ENCODE measurements around the gene TGFB1I1.

TGFB1I1 gene

DNA sequence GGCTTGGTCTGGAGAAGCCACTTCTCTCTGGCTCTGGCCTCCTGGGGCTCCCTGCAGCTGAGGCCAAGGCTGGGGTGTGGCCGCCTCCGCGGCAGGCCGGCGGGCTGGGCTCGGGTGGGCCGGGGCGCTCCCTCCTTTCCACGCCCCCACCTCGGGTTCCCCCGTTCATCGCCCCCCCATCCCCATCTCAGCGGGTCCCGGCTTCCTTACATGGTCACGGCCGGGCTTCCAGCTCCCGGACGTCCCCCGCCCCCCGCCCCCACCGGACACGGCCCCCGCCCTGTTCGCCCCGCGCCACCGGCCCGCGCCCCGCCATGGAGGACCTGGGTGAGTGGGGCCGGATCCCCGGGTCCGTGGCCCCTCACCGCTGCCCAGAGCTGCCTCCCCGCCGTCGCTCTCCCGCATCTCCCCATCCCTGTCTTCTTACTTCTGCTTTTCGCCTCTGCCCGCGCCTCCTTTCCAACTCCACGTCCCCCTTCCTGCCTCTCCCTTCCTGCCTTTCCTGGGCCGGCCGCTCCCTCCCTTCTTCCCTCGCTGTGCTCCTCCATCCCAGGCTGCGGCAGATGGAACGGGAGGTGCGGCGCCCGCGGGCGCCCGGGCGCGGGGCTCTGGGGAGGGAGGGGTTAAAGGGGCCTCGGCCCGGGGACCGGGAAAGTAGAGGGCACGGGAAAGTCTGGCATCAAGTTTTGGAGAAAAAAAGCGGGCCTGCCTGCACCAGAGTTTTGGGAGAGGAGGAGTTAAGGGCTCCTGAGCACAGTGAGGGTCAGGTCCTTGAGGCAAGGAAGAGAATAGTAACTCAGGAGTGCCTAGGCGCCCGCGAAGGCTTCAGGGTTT is at the start of gene TGFB1I1:
Gene TGFB1I1 (plus strand): TSS at position 278 of the 834 bp plus-strand sequence. CDS start 37 bp downstream, at position 315.
- Mint-ChIP-seq H3K9me3 (no peaks in the 10 kb centered on the region), H3K36me3 (ENCODE audit: low read depth) (peaks cover 24% of the 10 kb centered on the region), H3K4me3 (peak within 1 kb of the TSS; percentile 91 to 92 (median 92)), H3K27ac (peak within 1 kb of the TSS; percentile 89 to 96 (median 95)), H3K27me3 (ENCODE audit: low read depth) (peaks cover 36% of the 10 kb centered on the region), H3K4me1 (peaks cover 23% of the 10 kb centered on the region)
- TF ChIP-seq, protein P1, sequence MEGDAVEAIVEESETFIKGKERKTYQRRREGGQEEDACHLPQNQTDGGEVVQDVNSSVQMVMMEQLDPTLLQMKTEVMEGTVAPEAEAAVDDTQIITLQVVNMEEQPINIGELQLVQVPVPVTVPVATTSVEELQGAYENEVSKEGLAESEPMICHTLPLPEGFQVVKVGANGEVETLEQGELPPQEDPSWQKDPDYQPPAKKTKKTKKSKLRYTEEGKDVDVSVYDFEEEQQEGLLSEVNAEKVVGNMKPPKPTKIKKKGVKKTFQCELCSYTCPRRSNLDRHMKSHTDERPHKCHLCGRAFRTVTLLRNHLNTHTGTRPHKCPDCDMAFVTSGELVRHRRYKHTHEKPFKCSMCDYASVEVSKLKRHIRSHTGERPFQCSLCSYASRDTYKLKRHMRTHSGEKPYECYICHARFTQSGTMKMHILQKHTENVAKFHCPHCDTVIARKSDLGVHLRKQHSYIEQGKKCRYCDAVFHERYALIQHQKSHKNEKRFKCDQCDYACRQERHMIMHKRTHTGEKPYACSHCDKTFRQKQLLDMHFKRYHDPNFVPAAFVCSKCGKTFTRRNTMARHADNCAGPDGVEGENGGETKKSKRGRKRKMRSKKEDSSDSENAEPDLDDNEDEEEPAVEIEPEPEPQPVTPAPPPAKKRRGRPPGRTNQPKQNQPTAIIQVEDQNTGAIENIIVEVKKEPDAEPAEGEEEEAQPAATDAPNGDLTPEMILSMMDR (IDR thresholded peaks at IDR 0.05; ENCODE audit: unreplicated experiment in 3 of 3): no peak

DNA sequence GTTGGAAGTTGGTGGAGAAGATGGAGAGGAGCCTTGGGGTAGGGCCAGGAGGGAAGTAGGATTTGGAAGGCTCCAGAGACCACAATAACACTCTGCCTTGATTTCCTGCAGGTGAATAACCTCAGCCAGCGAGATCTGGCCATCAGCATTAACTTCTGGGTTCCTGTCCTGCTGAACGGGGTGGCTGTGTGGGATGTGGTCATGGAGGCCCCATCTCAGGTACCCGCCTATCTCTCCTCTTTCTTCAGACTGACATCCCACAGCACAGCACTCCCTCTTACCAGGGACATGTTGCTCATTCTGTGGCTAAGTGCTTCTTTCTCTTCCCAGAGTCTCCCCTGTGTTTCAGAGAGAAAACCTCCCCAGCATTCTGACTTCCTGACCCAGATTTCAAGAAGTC is 48.7 kb upstream of the TGFB1I1 start:
- Mint-ChIP-seq H3K9me3 (no peaks in the 10 kb centered on the region), H3K4me1 (peaks cover 9% of the 10 kb centered on the region), H3K27ac (no peak overlapping the region), H3K4me3 (peak overlapping the region in 1 of 3 experiments; percentile 30), H3K27me3 (ENCODE audit: low read depth) (peaks cover 33% of the 10 kb centered on the region), H3K36me3 (ENCODE audit: low read depth) (no peaks in the 10 kb centered on the region)
- TF ChIP-seq, protein P1 (IDR thresholded peaks at IDR 0.05; ENCODE audit: unreplicated experiment in 3 of 3): no peak

DNA sequence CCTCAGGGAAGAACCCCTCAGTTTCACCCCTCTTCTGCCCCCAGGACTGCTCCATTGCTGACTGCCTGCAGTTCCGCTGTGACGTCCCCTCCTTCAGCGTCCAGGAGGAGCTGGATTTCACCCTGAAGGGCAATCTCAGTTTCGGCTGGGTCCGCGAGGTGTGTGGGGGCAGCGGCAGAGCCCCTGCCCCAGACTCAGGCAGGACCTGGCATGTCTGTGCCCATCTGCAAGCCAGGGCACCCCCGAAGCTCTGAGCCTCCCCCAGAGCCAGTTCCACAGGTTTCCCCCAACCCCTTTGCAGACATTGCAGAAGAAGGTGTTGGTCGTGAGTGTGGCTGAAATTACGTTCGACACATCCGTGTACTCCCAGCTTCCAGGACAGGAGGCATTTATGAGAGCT is 48.2 kb upstream of the TGFB1I1 start:
- H3K4me3 Mint-ChIP-seq: no peak overlapping the region
- TF ChIP-seq, protein P1 (IDR thresholded peaks at IDR 0.05; ENCODE audit: unreplicated experiment in 3 of 3): no peak
- H3K9me3 Mint-ChIP-seq: no peaks in the 10 kb centered on the region
- H3K36me3 Mint-ChIP-seq (ENCODE audit: low read depth): no peaks in the 10 kb centered on the region
- no peak overlapping the region for H3K27ac Mint-ChIP-seq
- H3K4me1 Mint-ChIP-seq: peaks cover 14% of the 10 kb centered on the region
- H3K27me3 Mint-ChIP-seq (ENCODE audit: low read depth): peaks cover 28% of the 10 kb centered on the region

DNA sequence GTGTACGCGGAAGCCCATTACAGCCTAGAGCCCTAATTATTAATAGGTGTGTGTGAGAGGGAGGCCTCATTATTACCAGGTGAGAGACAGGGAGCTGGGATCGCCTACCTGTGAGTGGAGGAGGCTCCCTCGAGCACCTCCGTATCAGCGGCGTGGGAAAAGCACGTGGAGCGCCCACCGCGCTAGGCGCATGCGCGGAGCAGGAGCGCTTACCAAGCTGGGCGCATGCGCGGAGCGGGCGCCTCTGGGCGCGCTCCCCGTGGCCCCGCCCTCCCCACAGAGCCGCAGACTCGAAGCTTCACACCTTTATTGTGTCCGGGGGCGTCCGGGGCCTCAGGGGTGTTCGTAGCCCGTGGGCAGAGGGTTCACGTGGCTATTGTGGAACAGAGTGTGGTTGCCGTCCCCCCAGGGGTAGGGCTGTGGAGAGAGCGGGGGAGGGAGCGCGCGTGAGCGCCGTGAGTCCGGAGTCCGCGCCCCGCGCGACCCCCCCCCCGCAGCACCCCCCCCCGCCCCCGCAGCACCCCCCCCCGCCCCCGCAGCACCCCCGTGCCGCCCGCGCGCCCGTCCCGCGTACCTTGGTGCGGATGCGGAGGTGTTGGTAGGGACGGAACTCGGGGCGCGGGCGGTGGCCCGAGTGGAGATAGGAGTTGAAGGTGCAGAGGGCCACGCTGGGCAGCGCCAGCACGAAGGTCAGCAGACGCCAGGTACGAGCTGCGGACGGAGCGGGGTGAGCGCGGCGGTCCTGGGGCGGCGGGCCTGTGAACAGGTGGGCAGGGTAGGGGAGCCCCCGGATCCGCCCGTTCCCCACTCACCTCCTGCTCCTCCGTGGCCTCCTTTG is 44.3 kb upstream of the TGFB1I1 start:
- Mint-ChIP-seq H3K4me1 (peaks cover 39% of the 10 kb centered on the region), H3K27me3 (ENCODE audit: low read depth) (peaks cover 23% of the 10 kb centered on the region), H3K4me3 (peak overlapping the region in 2 of 3 experiments; percentile 80 to 87), H3K36me3 (ENCODE audit: low read depth) (no peaks in the 10 kb centered on the region), H3K27ac (no peak overlapping the region), H3K9me3 (no peaks in the 10 kb centered on the region)
- TF ChIP-seq, protein P1 (IDR thresholded peaks at IDR 0.05; ENCODE audit: unreplicated experiment in 3 of 3): no peak

DNA sequence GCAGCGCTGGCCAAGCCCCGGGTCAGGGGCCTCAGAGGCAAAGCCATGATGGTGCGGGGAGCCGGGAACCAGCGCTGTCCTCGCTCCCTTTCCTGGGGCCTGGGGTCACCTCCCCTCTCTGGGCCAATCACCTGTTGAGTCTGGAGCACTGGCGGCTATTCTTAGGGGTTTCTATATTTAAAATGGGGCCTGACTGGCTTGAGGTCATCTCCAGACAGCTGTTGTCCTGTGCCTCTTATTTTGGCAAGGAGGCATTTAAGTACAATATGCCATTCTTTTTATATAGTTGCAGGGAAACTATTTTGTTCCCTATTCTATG is 43.7 kb upstream of the TGFB1I1 start, which contains the start of gene COX6A2:
Gene COX6A2 (minus strand): TSS at position 82 of the 319 bp plus-strand sequence. CDS start 35 bp downstream, at position 47.
- Mint-ChIP-seq H3K4me1 (peaks cover 39% of the 10 kb centered on the region), H3K36me3 (ENCODE audit: low read depth) (no peaks in the 10 kb centered on the region), H3K9me3 (no peaks in the 10 kb centered on the region), H3K27ac (peak within 1 kb of the TSS in 2 of 3 experiments; percentile 41 to 54), H3K27me3 (ENCODE audit: low read depth) (peaks cover 21% of the 10 kb centered on the region), H3K4me3 (peak within 1 kb of the TSS; percentile 21 to 87 (median 80))
- TF ChIP-seq, protein P1 (IDR thresholded peaks at IDR 0.05; ENCODE audit: unreplicated experiment in 3 of 3): no peak

All from nephron (organoid).